Stimulated activated CD8-positive, alpha-beta memory T cell treated with anti-CD3 and anti-CD28 coated beads, Interleukin-15, amount 100 ng/mL, for 1 hour (primary cell): ENCODE data around the gene SYNGR4.
A peak's percentile ranks its signal among the peaks of the same experiment; 100 is the strongest.
"Not testable (repeated sequence)": the region's sequence is repeated elsewhere in the genome, so short reads cannot be mapped to it uniquely, and the experiment has no call there.

Experiments used
- DNase-seq: peaks from one replicate; pipeline ENCODE4 v3.0.0-alpha.2; 2020; ENCODE audit warnings: low read depth

The SYNGR4 gene

DNA sequence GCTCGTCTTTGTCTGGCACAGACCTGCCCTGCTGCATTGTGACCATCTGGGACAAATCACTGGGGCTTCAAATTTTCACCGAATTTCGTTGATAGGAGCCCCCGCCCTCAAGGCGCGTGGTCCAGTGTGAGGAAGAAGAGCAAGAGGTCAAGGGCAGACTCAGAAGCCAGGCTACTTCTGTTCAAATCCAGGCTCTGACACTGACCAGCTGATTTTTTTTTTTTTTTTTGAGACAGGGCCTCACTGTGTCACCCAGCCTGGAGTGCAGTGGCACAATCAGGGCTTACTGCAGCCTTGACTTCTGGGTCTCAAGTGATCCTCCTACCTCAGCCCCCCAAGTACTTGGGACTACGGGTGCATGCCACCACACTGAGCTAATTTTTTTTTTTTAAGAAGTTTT, 7.2 kb downstream of the SYNGR4 start:
- DNase-seq: no peak

DNA sequence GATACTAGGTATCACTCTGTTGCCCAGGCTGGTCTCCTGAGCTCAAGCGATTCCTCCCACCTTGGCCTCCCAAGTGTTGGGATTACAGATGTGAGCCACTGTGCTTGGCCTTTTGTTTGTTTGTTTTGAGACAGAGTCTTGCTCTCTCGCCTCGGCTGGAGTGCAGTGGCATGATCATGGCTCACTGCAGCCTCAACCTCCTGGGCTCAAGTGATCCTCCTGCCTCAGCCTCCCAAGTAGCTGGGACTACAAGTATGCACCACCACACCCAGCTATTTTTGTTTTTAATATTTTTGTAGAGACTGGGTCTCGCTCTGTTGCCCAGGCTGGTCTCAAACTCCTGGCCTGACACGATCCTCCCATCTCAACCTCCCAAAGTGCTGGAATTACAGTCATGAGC, 7.6 kb downstream of the SYNGR4 start:
- not testable (repeated sequence) for DNase-seq

DNA sequence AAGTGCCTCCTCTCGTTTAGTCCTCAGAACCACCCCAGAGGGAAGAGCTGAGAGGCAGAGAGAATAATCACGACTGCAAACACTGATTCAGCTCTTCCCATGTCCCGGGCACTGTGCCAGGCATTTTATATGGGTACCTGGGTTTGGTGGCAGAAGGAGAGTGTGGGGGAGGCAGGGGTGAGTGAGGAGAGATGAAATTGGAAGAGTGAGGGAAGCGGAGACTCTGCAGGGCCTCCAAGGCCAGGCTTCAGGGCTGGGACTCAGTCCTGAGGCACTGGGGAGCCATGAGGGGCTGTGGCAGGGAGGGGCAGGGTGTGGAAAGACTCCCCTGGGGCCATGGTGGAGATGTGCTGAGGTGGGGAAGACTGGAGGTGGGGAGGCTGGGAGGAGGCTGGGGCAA, 8.7 kb downstream of the SYNGR4 start:
- DNase-seq: no peak

DNA sequence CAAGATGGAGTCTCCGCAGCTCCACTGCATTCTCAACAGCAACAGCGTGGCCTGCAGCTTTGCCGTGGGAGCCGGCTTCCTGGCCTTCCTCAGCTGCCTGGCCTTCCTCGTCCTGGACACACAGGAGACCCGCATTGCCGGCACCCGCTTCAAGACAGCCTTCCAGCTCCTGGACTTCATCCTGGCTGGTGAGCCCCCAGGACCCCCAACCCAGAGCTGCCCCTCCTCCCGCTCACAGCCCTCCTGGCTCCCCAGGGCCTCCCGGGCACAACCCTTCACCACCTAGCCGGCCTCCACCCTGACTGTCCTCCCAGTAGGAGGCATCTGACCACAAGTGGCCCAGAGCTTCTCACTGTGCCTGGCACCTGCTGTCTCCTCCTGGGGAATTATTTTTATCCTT, 9.4 kb downstream of the SYNGR4 start:
- DNase-seq: no peak

DNA sequence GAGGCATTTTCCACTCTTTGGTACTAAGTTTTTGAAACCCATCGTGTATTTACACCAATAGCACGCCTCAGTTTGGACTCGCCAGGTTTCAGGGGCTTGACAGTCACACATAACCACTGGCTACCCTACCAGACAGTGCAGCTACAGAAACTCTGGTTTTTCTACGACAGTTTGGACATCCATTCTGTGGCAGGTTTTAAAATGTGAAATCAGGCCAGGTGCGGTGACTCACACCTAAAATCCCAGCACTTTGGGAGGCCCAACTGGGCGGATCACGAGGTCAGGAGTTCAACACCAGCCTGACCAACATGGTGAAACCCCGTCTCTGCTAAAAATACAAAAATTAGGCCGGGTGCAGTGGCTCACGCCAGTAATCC, 14.0 kb downstream of the SYNGR4 start:
- DNase-seq: no peak

DNA sequence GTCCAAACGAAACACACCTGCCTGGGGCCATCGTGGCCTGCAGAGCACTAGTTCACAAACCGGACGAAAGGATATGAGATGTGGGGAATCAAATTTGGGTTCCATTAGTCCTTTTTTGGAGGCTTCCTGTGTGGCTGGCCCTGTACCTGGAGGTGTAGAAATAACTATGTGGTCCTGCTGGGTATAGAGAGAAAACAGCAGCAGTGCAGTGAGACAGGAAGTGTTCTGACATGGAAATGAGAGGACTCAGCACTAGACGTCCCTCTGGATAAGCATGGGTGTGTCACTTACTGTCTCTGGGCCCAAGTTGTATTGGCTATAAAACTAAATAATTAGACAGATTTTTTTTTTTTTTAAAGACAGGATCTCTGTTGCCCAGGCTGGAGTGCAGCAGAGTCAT, 14.9 kb downstream of the SYNGR4 start:
- no peak for DNase-seq

DNA sequence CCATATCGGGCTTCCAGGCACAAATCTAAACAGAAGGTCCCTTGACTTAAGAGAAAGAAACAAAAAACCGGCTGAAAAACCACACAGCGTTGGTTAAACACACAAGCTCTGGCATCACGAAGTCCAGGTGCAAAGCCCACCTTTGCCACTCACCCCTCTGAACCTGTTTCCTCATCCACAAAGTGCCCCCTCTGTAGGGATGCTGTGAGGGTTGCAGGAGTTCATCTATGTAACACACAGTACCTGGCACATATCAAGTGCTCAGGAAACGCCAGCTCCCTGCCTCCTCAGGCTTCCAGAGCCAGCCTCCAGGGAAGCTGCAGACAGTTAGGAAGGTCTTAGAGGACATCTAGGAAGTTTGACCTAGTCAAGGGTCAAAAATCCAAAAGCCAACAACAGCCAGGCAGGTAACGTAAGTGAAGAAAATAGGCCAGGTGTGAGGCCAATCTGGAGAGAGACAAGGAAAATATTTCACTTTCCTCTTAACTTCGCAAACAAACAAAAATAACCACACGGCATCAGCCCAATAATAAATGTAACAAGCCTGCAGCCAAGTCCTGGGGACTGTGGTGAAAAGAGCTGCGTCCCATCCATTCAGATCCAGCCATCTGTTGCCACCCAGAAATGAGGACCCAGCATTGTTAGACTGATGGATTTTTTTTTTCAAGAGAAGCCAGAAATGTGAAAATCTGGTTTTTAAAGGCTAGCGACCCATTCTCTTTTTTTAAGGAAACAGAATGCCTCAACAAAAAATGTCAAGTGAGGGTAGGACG, 17.2 kb downstream of the SYNGR4 start:
- no peak for DNase-seq

DNA sequence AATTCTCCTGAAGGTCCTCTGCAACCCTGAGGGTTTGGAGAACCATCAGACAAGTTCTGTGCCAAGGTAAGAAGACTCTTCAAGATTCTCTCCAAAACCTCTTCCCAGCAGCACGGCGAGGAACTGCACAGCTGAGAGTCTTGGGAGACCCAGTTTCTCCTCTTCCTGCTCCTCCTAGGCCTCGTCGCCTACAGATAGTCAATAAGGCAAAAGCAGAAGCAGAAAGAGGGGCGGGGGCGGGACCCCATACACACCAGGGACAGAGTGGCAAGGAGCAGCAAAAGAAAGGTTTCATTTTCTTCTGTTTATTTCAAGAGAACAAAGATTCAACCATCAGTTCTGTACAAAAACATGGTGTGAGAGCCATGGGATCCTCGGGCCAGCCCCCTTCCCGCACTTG, 18.1 kb downstream of the SYNGR4 start:
- no peak for DNase-seq

DNA sequence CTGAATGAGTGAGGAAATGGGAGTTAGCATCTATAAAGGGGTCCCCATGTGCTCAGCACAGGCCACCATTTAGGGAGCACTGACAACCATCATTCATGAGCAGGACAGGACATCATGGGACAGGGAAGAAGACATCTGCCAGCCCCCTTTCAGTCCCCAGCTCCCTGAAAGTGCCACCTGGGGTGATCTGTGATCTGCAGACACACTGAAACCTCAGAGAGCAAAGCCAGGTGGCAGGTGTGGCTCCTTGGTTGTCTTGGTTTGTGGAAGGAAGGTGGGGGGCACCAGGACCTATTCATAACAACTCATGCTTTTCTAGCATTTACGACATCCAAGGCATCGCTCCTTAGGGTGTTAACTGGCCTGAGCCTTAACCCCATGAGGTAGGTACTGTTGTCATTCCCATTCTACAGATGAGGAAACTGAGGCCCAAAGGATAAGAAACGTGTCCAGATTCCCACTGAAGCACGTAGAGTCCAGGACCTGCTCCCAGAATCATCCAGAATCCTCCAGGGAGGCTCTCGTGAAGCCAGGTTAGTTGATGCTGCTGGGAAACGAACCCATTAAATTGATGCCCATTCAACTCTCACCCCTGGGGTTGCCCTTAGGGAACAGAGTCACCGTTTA, 21.4 kb downstream of the SYNGR4 start:
- no peak for DNase-seq

DNA sequence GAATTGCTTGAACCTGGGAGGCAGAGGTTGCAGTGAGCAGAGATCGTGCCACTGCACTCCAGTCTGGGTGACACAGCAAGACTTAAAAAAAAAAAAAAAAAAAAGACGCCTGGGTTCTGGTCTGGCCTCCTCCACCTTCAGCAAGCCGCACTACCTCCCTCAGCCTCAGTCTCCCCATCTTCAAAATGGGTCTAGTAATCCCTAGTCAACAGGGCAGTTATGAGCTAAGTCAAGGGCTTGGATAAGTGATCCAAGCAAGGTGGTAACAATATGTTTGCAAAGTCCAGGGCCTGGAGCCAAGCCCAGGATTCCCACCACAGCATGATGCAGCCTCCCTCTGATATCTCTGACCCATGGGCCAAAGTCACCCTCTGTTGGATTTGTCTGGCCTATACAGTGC, 22.8 kb downstream of the SYNGR4 start:
- DNase-seq: no peak

DNA sequence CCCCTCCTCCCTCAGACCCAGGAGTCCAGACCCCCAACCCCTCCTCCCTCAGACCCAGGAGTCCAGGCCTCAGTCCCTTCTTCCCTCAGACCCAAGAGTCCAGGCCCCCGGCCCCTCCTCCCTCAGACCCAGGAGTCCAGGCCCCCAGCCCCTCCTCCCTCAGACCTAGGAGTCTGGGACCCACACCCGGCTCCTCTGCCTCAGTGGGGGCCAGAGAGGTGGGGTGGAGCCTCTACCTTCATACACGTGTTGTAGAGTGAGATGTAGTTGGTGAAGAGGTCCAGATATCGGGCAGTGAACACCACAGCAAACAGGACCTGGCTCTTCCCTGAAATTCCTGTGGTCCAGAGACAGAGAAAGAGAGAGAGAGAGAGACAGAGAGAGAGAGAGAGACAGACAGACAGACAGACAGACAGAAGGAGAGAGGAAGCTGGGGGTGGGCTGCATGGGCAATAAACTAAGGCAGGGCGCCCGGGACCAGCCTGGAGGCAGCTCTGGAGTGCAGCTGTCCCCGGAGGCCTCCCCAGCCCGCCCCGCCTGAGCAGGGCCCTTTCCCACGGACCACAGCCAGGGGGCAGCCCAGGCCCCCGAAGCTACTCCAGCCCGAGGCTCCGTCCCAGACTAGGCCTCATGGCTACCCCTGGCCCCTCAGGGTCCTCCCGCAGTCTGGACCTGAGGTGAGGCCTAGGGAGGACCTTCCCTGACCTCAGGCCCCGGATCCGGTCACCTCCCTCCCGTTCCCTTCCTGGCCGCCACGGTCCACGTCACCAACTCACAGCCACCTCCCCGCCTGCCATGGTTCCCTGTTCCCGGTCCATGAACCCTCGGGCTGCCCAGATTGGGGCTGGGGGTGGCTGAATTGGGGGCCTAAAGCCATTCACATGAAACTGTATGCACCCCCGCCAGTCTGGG, 26.3 kb downstream of the SYNGR4 start:
- no peak for DNase-seq

DNA sequence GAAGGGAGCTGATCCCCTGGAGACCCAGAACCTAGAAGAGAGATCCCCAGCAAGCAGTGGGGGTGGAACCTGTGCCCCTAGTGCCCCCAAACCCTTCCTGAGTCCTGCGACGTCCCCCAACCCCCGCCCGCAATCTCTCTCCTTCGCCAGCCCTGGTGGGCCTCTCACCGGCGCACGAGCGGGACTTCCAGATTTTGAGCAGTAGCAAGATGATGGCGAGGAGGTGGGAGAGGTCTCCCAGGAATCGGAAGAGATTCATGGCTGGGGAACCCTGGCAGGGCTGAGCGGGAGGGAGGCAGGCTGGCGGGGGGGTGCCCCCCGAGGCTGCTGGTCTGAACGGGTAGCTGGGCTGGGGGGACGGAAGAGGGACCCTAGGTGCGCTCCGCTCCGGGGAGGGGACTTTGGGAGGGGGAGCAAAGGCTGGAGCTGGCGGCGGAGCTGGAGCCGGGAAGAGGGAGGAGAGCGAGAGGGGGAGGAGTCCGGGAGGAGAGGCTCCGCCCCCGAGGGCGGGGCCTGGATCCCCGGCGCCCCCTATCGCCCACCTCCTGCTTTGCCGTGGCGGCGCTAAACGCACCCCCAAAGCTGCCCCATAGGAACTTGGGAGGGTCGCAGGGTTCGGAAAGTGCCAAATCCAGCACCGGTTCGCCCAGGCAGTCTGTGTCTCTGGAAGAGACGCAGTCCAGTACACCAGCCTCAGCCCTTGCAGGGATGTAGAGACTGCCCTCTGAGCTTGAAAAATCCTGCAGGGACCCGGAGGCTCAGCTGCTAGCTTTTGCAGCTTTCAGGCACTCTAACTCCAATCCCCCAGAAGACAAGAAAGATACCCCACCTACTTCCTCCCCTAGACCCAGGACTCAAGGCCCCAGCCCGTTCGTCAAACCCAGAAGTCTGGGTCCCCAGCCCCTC, 27.2 kb downstream of the SYNGR4 start, which contains the start of gene KDELR1:
Gene KDELR1, minus strand, starts transcription at position 452 of the 906 bp plus-strand sequence. Its CDS starts 193 bp downstream, at position 259.
- peak; percentile 60 for DNase-seq

DNA sequence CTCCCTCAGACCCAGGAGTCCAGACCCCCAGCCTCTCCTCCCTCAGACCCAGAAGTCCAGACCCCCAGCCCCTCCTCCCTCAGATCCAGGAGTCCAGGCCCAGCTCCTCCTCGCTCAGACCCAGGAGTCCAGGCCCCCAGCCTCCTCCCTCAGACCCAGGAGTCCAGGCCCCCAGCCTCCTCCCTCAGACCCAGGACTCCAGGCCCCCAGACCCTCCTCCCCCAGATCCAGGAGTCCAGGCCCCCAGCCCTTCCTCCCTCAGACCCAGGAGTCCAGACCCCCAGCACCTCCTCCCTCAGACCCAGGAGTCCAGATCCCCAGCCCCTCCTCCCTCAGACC, 27.8 kb downstream of the SYNGR4 start:
- DNase-seq: not testable (repeated sequence)

DNA sequence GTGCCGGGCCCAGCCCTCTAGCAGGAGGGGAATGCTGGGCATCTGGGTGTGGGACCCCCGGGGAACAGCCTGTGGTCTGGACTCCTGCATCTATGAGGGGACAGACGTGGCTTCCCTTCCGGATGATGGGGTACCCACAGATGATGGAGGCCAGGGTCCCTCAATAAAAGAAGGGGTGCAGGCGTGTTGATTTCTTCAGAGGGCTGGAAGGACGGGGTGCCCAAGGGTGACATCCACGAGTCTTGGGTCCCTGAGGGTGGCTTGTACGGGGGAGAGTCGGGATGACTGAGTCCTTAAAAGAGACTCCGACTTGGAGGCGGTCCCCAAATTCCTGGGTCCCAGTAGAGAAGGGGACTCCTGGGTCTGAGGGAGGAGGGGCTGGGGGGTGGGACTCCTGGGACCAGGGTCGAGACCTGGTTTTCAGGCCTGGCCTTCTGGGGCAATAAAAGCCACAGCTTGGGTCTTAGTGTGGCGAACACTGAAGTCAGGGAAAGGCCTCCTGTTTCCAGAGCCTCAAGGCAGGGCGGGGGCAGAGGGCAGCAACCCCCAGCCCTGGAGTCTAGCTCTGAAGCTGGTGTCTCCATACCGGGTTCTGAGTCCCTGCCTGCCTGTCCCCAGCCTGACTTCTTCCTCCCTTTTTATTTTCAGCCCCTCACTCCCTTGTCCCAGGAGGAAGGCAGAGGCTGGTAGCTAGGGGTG, 28.8 kb downstream of the SYNGR4 start:
- no peak for DNase-seq

DNA sequence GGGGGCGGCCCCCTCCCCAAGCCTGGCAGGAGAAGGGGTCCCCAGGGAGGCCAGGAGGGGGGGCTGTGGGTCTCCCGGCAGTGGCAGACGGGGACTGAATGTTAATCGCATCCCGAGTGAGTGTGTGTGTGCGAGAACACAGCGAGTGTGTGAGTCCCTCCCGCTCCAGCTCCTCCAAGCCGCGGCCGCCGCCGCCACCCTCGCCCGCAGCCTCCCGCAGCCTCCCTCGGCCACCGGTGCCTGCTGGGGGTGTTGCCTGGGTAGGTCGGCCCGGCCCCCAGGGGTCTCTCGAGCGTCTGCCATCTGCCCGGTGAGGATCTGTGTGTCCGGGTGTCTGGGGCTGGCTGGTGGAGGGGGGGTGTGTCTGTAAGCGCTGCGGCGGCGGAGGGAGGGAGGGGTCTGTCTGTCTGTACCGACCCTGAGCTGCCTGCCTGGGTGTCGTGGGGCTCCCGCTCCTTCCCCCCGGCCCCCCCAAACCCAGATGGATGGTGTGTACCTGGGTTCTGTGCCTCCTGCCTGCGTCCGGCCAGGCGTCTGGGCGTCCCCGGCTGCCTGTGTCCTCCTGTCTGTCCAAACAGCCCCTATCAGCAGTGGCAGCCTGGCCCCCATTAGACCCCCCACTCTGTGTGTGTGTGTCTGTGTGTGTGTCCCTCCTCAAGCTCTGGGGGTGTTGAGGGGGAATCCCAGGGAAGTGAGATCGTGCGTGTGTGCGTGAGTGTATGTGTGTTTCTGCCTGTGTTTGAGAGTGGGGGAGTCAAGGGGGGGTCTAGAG, 29.6 kb downstream of the SYNGR4 start, which contains the start of gene GRIN2D:
Gene GRIN2D, plus strand, starts transcription at position 110 of the 772 bp plus-strand sequence. CDS start 4,725 bp downstream, outside the sequence.
- no peak for DNase-seq

DNA sequence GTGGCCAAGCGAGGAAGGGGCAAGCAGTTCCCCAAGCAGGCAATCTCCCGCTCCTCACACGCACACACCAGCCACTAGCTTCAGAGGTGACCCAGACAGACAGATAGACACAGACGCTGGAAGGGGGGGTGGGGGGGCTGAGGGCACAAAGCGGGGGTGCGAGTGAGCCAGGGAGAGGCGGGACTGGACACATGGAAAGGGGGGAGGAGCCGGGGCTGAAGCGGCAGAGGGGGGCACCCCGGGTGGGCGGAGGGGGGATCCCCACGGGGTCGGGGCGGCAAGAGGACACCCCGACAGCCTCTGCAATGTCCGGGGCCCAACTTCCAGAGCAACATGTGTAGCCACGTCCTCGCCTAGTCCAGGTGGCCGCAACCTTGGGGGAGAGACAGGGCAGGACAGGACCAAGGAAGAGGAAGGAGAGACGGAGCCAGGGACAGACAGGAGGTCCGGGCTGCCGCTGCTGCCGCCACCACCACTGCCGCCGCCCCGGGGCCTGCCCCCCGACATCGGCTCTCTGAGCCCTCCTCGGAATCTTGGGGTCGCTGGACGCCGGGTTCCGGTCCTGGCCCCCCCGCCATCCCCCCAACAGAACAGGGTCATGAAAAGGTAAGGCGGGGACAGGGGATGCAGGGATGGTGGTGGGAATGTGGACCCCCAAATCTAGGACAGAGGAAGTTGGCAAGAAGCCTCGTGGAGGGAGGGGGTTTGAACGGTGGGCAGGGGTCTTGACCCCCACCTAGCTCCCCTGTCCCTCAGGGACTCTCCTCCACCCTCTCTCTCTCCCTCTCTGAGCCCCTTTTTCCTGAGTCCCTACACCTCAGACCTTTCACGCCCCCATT, 30.4 kb downstream of the SYNGR4 start:
- no peak for DNase-seq

DNA sequence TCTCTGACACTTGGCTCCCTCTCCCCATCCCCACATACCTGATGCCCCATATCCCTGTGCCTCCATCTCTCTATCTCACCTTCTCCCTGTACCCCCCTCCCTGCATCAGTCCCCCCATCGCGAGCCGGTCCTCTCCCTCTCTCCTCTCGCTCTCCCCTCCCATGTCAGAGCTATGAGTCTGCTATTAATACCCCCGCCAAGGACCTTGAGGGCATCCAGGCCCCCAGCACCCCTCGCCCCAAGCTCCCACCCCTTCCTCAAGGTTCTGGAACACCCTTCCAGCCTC, 30.9 kb downstream of the SYNGR4 start:
- no peak for DNase-seq

DNA sequence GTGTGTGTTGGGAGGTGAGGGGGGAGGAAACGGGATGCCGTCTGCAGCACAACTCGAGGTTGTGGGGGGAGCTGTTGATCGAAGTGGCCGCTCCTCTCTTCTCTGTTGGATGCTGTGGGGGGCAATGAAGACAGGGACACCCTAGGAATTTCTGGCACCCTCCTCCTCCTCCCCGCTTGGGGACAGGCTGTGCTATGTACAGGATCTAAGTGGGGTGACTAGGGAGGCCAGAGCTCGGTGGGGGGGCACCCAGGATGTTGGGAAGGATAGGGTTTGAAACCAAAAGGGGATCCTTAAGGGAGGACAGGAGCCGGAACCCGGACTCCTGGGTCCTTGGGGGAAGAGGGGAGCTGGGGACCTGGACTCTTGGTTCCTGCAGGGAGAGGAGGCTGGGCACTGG, 31.3 kb downstream of the SYNGR4 start:
- DNase-seq: no peak

DNA sequence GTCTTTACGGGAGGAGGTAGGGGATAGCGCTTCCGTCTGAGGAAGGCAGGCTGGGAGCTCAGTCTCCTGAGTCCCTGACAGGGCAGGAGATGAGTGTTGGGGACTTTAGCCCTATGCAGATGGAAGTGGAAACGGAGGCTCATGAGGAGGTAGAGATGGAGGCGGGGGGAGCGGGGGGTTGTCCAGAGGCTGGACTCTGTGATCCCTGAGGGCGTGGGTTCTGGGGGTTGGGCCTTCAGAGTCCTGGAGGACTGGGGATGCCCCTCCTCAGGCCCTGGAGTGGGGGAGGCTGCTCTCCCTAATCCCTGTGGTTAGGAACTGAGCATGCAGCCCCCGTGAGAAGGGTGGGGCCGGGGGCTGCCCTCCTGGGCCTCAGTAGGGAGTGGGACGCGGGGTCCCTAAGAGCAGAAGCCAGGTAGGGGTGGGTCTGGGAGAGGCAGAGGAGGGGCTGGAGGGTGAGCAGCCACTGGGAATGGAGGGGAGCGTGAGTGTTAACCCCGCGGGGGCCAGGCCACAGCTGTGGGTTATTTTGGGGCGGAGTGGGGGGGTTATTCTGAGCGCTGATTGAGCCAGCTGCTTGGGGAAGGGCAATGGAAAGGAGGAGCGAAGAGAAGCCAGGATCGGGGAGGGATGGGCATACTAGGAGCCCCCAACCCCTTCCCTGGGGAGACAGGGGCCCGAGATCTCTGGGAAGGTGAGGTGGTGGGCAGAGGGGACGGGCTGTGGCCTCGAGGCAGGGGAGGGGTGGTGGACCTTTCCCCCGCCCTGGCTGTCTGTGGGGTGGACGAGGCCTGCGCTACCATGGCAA, 32.1 kb downstream of the SYNGR4 start:
- DNase-seq: no peak
